Spleen (tissue), 7 donors: Measurements from ENCODE around the gene CLIP2.

Source experiments
- POLR2A ChIP-seq, 3 donors: fragments of 450-650 bp; IDR thresholded peaks; one replicate each; pipeline ENCODE4 v1.5.1; 2017; ENCODE audit warnings: antibody characterized with exemption in 3 of 3, mild to moderate bottlenecking in 1 of 3
- POLR2AphosphoS5 ChIP-seq, 3 donors: sonication (generic); formaldehyde crosslinking; IDR thresholded peaks; one replicate each; pipeline ENCODE4 v1.5.1; 2017; ENCODE audit warnings: antibody characterized with exemption in 3 of 3
- TF ChIP-seq, protein P1 (sequence below), 11 experiments: fragments of 200-600 bp in 7 of 11; fragments of 450-650 bp in 4 of 11; sonication (generic) in 4 of 11; IDR thresholded peaks in 8 of 11; conservative IDR thresholded peaks in 3 of 11; 1 replicate in 7 of 11; 2 replicates in 4 of 11; pipeline versions ENCODE4 v1.4.0 to v1.8.0; 2016 to 2021; ENCODE audit warnings: antibody characterized with exemption in 11 of 11, inconsistent platforms in 4 of 11, mild to moderate bottlenecking in 1 of 11
- donor health status: DM: no; HTN: no; CAD: no; lungs with moderate emphysema.
- donor health status: DM: no; HTN: no; CAD: no.
- donor health status: DM: no; HTN: no; CAD: no.

DNA sequence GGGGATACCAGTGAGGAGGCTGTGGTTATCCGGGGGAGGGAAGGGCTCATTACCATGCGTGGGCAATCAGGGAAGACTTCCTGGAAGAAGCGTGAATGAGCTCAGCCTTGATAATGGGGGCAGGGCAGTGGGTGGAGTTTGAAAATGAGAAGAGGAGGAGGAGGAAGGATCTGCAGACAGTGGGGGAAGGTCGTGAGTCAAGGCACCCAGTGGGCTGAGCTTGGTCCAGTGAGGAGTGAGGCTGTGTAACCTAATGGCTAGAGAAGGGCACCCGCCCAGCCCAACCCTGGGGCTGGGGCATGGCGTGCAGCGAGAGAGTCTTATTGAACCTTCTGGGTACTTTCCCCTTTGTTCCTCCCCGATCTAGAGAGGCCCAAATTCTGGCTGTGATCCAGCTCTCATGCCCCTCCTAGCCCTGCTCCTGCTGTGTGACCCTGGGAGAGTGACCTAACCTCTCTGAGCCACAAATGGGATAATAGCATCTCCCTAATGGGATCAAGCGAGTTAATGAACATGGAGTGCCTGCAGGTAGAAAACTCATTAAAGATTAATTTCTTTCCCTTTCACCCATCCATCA lies 31.5 kb downstream of the CLIP2 start:
- TF ChIP-seq, protein P1, sequence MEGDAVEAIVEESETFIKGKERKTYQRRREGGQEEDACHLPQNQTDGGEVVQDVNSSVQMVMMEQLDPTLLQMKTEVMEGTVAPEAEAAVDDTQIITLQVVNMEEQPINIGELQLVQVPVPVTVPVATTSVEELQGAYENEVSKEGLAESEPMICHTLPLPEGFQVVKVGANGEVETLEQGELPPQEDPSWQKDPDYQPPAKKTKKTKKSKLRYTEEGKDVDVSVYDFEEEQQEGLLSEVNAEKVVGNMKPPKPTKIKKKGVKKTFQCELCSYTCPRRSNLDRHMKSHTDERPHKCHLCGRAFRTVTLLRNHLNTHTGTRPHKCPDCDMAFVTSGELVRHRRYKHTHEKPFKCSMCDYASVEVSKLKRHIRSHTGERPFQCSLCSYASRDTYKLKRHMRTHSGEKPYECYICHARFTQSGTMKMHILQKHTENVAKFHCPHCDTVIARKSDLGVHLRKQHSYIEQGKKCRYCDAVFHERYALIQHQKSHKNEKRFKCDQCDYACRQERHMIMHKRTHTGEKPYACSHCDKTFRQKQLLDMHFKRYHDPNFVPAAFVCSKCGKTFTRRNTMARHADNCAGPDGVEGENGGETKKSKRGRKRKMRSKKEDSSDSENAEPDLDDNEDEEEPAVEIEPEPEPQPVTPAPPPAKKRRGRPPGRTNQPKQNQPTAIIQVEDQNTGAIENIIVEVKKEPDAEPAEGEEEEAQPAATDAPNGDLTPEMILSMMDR (IDR thresholded peaks at IDR 0.05 in 8 of 11, conservative IDR thresholded peaks at IDR 0.05 in 3 of 11): no peak
- TF ChIP-seq POLR2AphosphoS5 (IDR thresholded peaks at IDR 0.05) (no peak), POLR2A (IDR thresholded peaks at IDR 0.05) (no peak)
